Measurements from ENCODE around the gene AMIGO2. TPM values are rescaled to one million over a fixed set of nuclear protein-coding genes. Genes with fewer than 3 reads are reported as not detected.
"Not testable (repeated sequence)": the region's sequence is repeated elsewhere in the genome, so short reads cannot be mapped to it uniquely, and the experiment has no call there.

The AMIGO2 gene
- total RNA-seq, 1 experiment from 2014 or later: 19.3 TPM

GRCh38 chr12:47056944-47057343 lies 22.8 kb downstream of the AMIGO2 start:
- H3K9ac ChIP-seq (ENCODE audit: low read length); H3K4me2 ChIP-seq (ENCODE audit: low read length); DNase-seq; H3K27me3 ChIP-seq (ENCODE audit: low read length); ATAC-seq; H3K27ac ChIP-seq (ENCODE audit: low read length); H3K36me3 ChIP-seq (ENCODE audit: low read depth, low read length); H3K4me3 ChIP-seq (ENCODE audit: low read length); H3K79me2 ChIP-seq (ENCODE audit: low read length); CTCF ChIA-PET; BruUV-seq (replicated peaks); H4K20me1 ChIP-seq (ENCODE audit: low read length); H3F3A ChIP-seq (ENCODE audit: low read length, unreplicated experiment); H2AFZ ChIP-seq (ENCODE audit: low read length); H3K9me2 ChIP-seq (replicated peaks; ENCODE audit: low read length); intact Hi-C loops (cut with micrococcal nuclease); H3K4me1 ChIP-seq (ENCODE audit: insufficient read depth, low read length); H3K9me3 ChIP-seq (ENCODE audit: low read length); POLR2A ChIA-PET (ENCODE audit: unreplicated experiment): not testable (repeated sequence)

- H3K4me3 ChIP-seq (ENCODE audit: low read length); H3K27me3 ChIP-seq (ENCODE audit: low read length); H3F3A ChIP-seq (ENCODE audit: low read length, unreplicated experiment); CTCF ChIA-PET; H4K20me1 ChIP-seq (ENCODE audit: low read length); DNase-seq; BruUV-seq (replicated peaks); H3K79me2 ChIP-seq (ENCODE audit: low read length); H3K9me2 ChIP-seq (replicated peaks; ENCODE audit: low read length); ATAC-seq; H3K27ac ChIP-seq (ENCODE audit: low read length); POLR2A ChIA-PET (ENCODE audit: unreplicated experiment); H3K9ac ChIP-seq (ENCODE audit: low read length); H3K9me3 ChIP-seq (ENCODE audit: low read length); H3K4me1 ChIP-seq (ENCODE audit: insufficient read depth, low read length); H2AFZ ChIP-seq (ENCODE audit: low read length); H3K36me3 ChIP-seq (ENCODE audit: low read depth, low read length); intact Hi-C loops (cut with micrococcal nuclease); H3K4me2 ChIP-seq (ENCODE audit: low read length): not testable (repeated sequence)
Observed at GRCh38 chr12:47055856-47056255, 23.9 kb downstream of the AMIGO2 start.

- ATAC-seq: no peak
- H3K4me3 ChIP-seq (ENCODE audit: low read length): no peak overlapping the region
- H3F3A ChIP-seq (ENCODE audit: low read length, unreplicated experiment): no peaks in the 10 kb centered on the region
- H3K36me3 ChIP-seq (ENCODE audit: low read depth, low read length): peaks cover 3% of the 10 kb centered on the region; the same call in 1 of the 2 replicates
- no peak overlapping the region for H3K9ac ChIP-seq (ENCODE audit: low read length)
- no peaks in the 10 kb centered on the region for H3K9me3 ChIP-seq (ENCODE audit: low read length)
- H2AFZ ChIP-seq (ENCODE audit: low read length): no peak overlapping the region
- no peak overlapping the region for H3K4me2 ChIP-seq (ENCODE audit: low read length)
- POLR2A ChIA-PET (ENCODE audit: unreplicated experiment): no interaction called here
- intact Hi-C loops (cut with micrococcal nuclease): no loop called here
- no peaks in the 10 kb centered on the region for H3K27me3 ChIP-seq (ENCODE audit: low read length)
- CTCF ChIA-PET: no interaction called here
- no peak for TF ChIP-seq EZH2phosphoT487 (IDR thresholded peaks at IDR 0.05; ENCODE audit: borderline replicate concordance, low read length)
- TF ChIP-seq EZH2 (IDR thresholded peaks at IDR 0.05; ENCODE audit: low read length, unreplicated experiment): no peak
- TF ChIP-seq CTCF (conservative IDR thresholded peaks at IDR 0.05; ENCODE audit: low read depth, low read length): no peak
- no peaks in the 10 kb centered on the region for H3K4me1 ChIP-seq (ENCODE audit: insufficient read depth, low read length)
- no peak overlapping the region for H3K27ac ChIP-seq (ENCODE audit: low read length)
- H4K20me1 ChIP-seq (ENCODE audit: low read length): no peaks in the 10 kb centered on the region
- H3K9me2 ChIP-seq (replicated peaks; ENCODE audit: low read length): no peaks in the 10 kb centered on the region
- H3K79me2 ChIP-seq (ENCODE audit: low read length): no peaks in the 10 kb centered on the region
- DNase-seq: no peak
- no TSS peak for BruUV-seq (replicated peaks)
Observed at GRCh38 chr12:47054659-47055058, 25.1 kb downstream of the AMIGO2 start.

GRCh38 chr12:47053961-47054360 lies 25.8 kb downstream of the AMIGO2 start:
- no peak for DNase-seq
- Histone ChIP-seq H3K4me1 (ENCODE audit: insufficient read depth, low read length) (no peaks in the 10 kb centered on the region), H3K9ac (ENCODE audit: low read length) (no peak overlapping the region), H3K27me3 (ENCODE audit: low read length) (no peaks in the 10 kb centered on the region), H3K36me3 (ENCODE audit: low read depth, low read length) (peaks cover 3% of the 10 kb centered on the region; the same call in 1 of the 2 replicates), H3K27ac (ENCODE audit: low read length) (no peak overlapping the region), H3F3A (ENCODE audit: low read length, unreplicated experiment) (no peaks in the 10 kb centered on the region), H3K4me2 (ENCODE audit: low read length) (no peak overlapping the region), H3K9me2 (replicated peaks; ENCODE audit: low read length) (no peaks in the 10 kb centered on the region), H2AFZ (ENCODE audit: low read length) (no peak overlapping the region), H3K9me3 (ENCODE audit: low read length) (no peaks in the 10 kb centered on the region), H3K79me2 (ENCODE audit: low read length) (no peaks in the 10 kb centered on the region), H4K20me1 (ENCODE audit: low read length) (no peaks in the 10 kb centered on the region), H3K4me3 (ENCODE audit: low read length) (no peak overlapping the region)
- ATAC-seq: no peak
- no peak for TF ChIP-seq EZH2 (IDR thresholded peaks at IDR 0.05; ENCODE audit: low read length, unreplicated experiment)
- no peak for TF ChIP-seq CTCF (conservative IDR thresholded peaks at IDR 0.05; ENCODE audit: low read depth, low read length)
- no peak for TF ChIP-seq EZH2phosphoT487 (IDR thresholded peaks at IDR 0.05; ENCODE audit: borderline replicate concordance, low read length)
- CTCF ChIA-PET: no interaction called here
- POLR2A ChIA-PET (ENCODE audit: unreplicated experiment): no interaction called here
- intact Hi-C loops (cut with micrococcal nuclease): no loop called here
- BruUV-seq (replicated peaks): no TSS peak

Measured in PC-3 (cell line).